ENCODE data around the gene CCNL2. TPM values are rescaled to one million over a fixed set of nuclear protein-coding genes. Genes with fewer than 3 reads are reported as not detected.

Gene CCNL2
- total and polyA plus RNA-seq, 2 of the 13 experiments (the other 11 are each of a cell fraction or from before 2014, with no cell fraction given): 105 to 340 TPM

GRCh38 chr1:1422465-1423244 is 23.5 kb upstream of the CCNL2 start (continued):
- TF ChIP-seq MIER2 (CRISPR knock-in tag; IDR thresholded peaks at IDR 0.05): no peak

DNA sequence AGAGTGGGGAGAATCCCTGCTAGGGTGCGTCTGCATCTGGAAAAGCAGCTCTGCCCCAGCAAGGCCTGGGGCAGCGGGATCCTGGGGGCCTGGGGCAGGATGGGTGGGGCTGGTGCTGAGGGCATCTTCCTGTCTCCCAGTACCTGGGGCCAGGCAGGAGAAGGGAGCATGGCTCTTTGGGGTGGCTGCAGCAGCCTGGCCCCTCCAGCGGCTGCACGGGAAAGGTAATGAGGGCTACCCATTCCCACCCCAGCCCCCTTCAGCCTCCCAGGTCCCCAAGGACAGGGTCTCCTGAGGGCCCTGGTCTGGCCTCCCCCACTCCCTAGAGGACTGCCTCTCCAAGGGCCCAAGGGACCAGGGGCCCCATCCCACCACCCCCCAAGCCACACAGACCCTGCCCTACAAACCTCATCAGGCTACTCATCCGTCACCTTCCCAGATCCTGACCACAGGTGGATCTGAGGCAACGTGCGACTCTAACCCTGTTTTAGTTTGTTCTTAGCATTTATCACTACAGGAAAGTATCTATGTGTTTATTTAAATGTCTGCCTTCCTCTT is 22.9 kb upstream of the CCNL2 start:
- POLR2A ChIA-PET: interaction anchor here (0.8 to 3.5 kb wide), 6 partner anchors 10 to 89 kb away, joined by 3 to 126 read pairs (median 26); partner anchors contain the start of genes ATAD3A, AURKAIP1, MRPL20 and VWA1
- TF ChIP-seq ZNF776 (CRISPR knock-in tag; IDR thresholded peaks at IDR 0.05) (no peak), ZNF543 (CRISPR knock-in tag; IDR thresholded peaks at IDR 0.05) (no peak), ZBTB38 (CRISPR knock-in tag; IDR thresholded peaks at IDR 0.05) (peak; percentile 47; the same call in 1 of the 2 replicates)
- TF ChIP-seq, protein P1, sequence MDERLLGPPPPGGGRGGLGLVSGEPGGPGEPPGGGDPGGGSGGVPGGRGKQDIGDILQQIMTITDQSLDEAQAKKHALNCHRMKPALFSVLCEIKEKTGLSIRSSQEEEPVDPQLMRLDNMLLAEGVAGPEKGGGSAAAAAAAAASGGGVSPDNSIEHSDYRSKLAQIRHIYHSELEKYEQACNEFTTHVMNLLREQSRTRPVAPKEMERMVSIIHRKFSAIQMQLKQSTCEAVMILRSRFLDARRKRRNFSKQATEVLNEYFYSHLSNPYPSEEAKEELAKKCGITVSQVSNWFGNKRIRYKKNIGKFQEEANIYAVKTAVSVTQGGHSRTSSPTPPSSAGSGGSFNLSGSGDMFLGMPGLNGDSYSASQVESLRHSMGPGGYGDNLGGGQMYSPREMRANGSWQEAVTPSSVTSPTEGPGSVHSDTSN (CRISPR knock-in tag; IDR thresholded peaks at IDR 0.05): no peak
- no TSS peak for BruUV-seq (replicated peaks)
- Histone ChIP-seq H3K4me1 (ENCODE audit: insufficient read depth, low read length) (peaks cover 65% of the 10 kb centered on the region), H3K27ac (ENCODE audit: extremely low read length, insufficient read depth, low read length) (peak overlapping the region; percentile 13), H3K79me2 (ENCODE audit: insufficient read depth, low read length) (peaks cover 12% of the 10 kb centered on the region), H3K9me3 (ENCODE audit: low read length) (no peaks in the 10 kb centered on the region), H2AFZ (ENCODE audit: low read length) (no peak overlapping the region), H3K4me2 (ENCODE audit: low read depth, low read length) (peak overlapping the region; percentile 97; the same call in 1 of the 2 replicates), H3K27me3 (ENCODE audit: control insufficient read depth in 1 of 2, insufficient read depth in 2 of 2, low read length in 2 of 2) (no peaks in the 10 kb centered on the region; a peak in 1 of 5 replicates), H3K4me3 (replicated peaks in 1 of 3; ENCODE audit: insufficient read depth in 1 of 3, low read depth in 2 of 3, low read length in 3 of 3) (peak overlapping the region in 1 of 3 experiments; percentile 70; a peak in 3 of 6 replicates), H3K9ac (ENCODE audit: insufficient read depth, low read depth, low read length) (peak overlapping the region; percentile 79; the same call in 1 of the 2 replicates), H3K36me3 (replicated peaks in 1 of 2; ENCODE audit: control insufficient read depth in 1 of 2, insufficient read depth in 2 of 2, low read length in 2 of 2) (no peaks in the 10 kb centered on the region), H4K20me1 (ENCODE audit: insufficient read depth, low read length) (no peaks in the 10 kb centered on the region)
- no peak for FAIRE-seq
- intact Hi-C loops (cut with micrococcal nuclease; ENCODE audit: unreplicated experiment) (no loop called here), in situ Hi-C loops (cut with HindIII; ENCODE audit: extremely low pct_ligation_motif_present, low pct_unique_long_range_greater_than_20kb) (no loop called here)
- no peak for DNase-seq (ENCODE audit: low spot score)
- CTCF ChIA-PET (ENCODE audit: low intra/inter-chr PET ratio, low total read pairs): no interaction called here
- WGBS (ENCODE audit: low lambda C conversion rate): 68% methylated on average over 3 of the region's 7 CpGs
- no peak for ATAC-seq
